Activated CD8-positive, alpha-beta T cell treated with anti-CD3 and anti-CD28 coated beads for 36 hours (primary cell): ENCODE results near the gene GRM5. TPM values are rescaled to one million over a fixed set of nuclear protein-coding genes. Genes with fewer than 3 reads are reported as not detected.
"Not testable (repeated sequence)": the region's sequence is repeated elsewhere in the genome, so short reads cannot be mapped to it uniquely, and the experiment has no call there.

Experiments used
- ATAC-seq: fragments of 200-7000 bp; cut with Tn5 transposase; one replicate; pipeline ENCODE4 v1.10.0; 2021; ENCODE audit warnings: mild to moderate bottlenecking, moderate library complexity
- CTCF ChIA-PET: fragments of 350-600 bp; sonication (Branson Sonifier 250); formaldehyde crosslinking; loops from one replicate; lab custom pipeline; 2021; ENCODE audit warnings: antibody characterized with exemption; lab: Charles Lee
- POLR2A ChIA-PET: fragments of 350-600 bp; sonication (Branson Sonifier 250); formaldehyde crosslinking; loops from one replicate; lab custom pipeline; 2021; ENCODE audit warnings: antibody characterized with exemption; lab: Charles Lee
- DNase-seq: peaks from one replicate; pipeline ENCODE4 v3.0.0-alpha.2; 2020
- H3K27ac Mint-ChIP-seq: one replicate; pipeline ENCODE4 v1.8.0; 2021; ENCODE audit warnings: mild to moderate bottlenecking, mixed read lengths
- H3K27me3 Mint-ChIP-seq: one replicate; pipeline ENCODE4 v1.8.0; 2021; ENCODE audit warnings: mixed read lengths
- H3K36me3 Mint-ChIP-seq: one replicate; pipeline ENCODE4 v1.8.0; 2021; ENCODE audit warnings: low read depth, mixed read lengths
- H3K4me1 Mint-ChIP-seq: one replicate; pipeline ENCODE4 v1.8.0; 2021; ENCODE audit warnings: low read depth, mixed read lengths
- H3K4me3 Mint-ChIP-seq: one replicate; pipeline ENCODE4 v1.8.0; 2021; ENCODE audit warnings: mild to moderate bottlenecking, moderate library complexity, mixed read lengths
- H3K9me3 Mint-ChIP-seq: one replicate; pipeline ENCODE4 v1.8.0; 2021; ENCODE audit warnings: mixed read lengths
- intact Hi-C: fragments of 100-400 bp; cut with micrococcal nuclease; formaldehyde crosslinking; loops from one replicate; pipeline ENCODE4 v1.10.0; 2022
- total RNA-seq, 2 experiments: library from RNA; stranded (reverse); gene quantifications; one replicate each; pipeline ENCODE4 v1.2.3, GENCODE V29; 2021
- TF ChIP-seq, protein P1 (sequence below): fragments of 200-600 bp; IDR thresholded peaks from one replicate; pipeline ENCODE4 v1.8.0; 2022; ENCODE audit warnings: antibody characterized with exemption, mild to moderate bottlenecking

Gene GRM5
- total RNA-seq = not detected

GRCh38 chr11:89065651-89066201 is at the start of gene GRM5:
Gene GRM5, minus strand, starts transcription at chr11:89065982. Its CDS starts 18,110 bp downstream, at chr11:89047872.
- H3K27me3 Mint-ChIP-seq = peaks cover 49% of the 10 kb centered on the region
- POLR2A ChIA-PET, intact Hi-C loops, H3K36me3 Mint-ChIP-seq, H3K4me1 Mint-ChIP-seq, H3K4me3 Mint-ChIP-seq, H3K9me3 Mint-ChIP-seq, H3K27ac Mint-ChIP-seq, CTCF ChIA-PET: not testable (repeated sequence)
- ATAC-seq (peak; percentile 30), DNase-seq (peak; percentile 2)

DNA sequence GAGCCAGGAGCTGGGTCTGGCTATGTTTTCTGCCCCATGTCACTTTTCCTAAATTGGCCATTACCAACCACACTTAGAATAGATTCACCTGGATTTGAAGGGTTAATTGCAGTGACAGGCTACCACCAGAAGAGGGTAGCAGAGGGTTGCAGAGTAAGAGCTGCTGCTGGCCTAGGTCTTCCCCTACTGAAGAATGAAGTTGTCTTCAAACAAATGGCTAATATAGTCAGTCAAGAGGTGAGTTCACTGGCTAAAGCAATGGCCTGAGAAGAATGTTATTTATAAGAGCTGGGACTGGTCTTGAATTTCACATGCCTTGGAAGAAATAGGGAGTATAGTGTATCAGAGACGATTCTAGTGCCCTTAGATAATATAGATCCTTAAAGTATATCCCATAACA is 32.2 kb upstream of the GRM5 start:
- intact Hi-C loops, H3K27me3 Mint-ChIP-seq, CTCF ChIA-PET, H3K27ac Mint-ChIP-seq, H3K4me1 Mint-ChIP-seq, H3K36me3 Mint-ChIP-seq, H3K9me3 Mint-ChIP-seq, H3K4me3 Mint-ChIP-seq, DNase-seq, POLR2A ChIA-PET: not testable (repeated sequence)
- TF ChIP-seq, protein P1, sequence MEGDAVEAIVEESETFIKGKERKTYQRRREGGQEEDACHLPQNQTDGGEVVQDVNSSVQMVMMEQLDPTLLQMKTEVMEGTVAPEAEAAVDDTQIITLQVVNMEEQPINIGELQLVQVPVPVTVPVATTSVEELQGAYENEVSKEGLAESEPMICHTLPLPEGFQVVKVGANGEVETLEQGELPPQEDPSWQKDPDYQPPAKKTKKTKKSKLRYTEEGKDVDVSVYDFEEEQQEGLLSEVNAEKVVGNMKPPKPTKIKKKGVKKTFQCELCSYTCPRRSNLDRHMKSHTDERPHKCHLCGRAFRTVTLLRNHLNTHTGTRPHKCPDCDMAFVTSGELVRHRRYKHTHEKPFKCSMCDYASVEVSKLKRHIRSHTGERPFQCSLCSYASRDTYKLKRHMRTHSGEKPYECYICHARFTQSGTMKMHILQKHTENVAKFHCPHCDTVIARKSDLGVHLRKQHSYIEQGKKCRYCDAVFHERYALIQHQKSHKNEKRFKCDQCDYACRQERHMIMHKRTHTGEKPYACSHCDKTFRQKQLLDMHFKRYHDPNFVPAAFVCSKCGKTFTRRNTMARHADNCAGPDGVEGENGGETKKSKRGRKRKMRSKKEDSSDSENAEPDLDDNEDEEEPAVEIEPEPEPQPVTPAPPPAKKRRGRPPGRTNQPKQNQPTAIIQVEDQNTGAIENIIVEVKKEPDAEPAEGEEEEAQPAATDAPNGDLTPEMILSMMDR = peak; percentile 64
- ATAC-seq = peak; percentile 69

GRCh38 chr11:89093806-89094205 is 28.0 kb upstream of the GRM5 start:
- H3K27ac Mint-ChIP-seq, H3K27me3 Mint-ChIP-seq, CTCF ChIA-PET, intact Hi-C loops, H3K36me3 Mint-ChIP-seq, ATAC-seq, H3K4me3 Mint-ChIP-seq, H3K4me1 Mint-ChIP-seq, POLR2A ChIA-PET, H3K9me3 Mint-ChIP-seq, DNase-seq: not testable (repeated sequence)

GRCh38 chr11:89084951-89085350 is 19.2 kb upstream of the GRM5 start:
- H3K4me3 Mint-ChIP-seq, CTCF ChIA-PET: not testable (repeated sequence)

DNA sequence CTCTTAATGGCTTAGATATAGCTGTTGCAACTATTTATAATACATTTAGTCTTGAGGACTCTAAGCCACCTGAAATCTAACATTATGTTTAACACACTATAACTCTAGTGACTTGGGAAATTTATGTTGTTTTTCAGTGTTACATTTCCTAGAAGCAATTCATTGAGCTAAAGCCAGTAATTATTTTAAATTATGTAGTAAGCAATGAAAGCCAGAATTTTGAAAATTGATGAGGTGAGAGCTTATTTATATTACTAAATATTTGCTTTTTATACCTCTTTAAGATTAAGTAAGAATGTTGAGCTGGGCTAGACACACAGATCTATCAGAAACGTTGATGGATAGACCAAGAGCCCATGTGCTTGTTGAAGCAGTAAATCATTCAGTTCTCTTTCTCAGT is 5.1 kb upstream of the GRM5 start:
- H3K4me1 Mint-ChIP-seq, H3K27ac Mint-ChIP-seq, ATAC-seq, H3K36me3 Mint-ChIP-seq, POLR2A ChIA-PET, intact Hi-C loops, H3K9me3 Mint-ChIP-seq, H3K4me3 Mint-ChIP-seq, CTCF ChIA-PET, DNase-seq: not testable (repeated sequence)
- peaks cover 13% of the 10 kb centered on the region for H3K27me3 Mint-ChIP-seq

More at GRCh38 chr11:89084951-89085350, 19.2 kb upstream of the GRM5 start:
- H3K27me3 Mint-ChIP-seq, ATAC-seq, H3K27ac Mint-ChIP-seq, intact Hi-C loops, POLR2A ChIA-PET, H3K9me3 Mint-ChIP-seq, DNase-seq, H3K36me3 Mint-ChIP-seq, H3K4me1 Mint-ChIP-seq: not testable (repeated sequence)

DNA sequence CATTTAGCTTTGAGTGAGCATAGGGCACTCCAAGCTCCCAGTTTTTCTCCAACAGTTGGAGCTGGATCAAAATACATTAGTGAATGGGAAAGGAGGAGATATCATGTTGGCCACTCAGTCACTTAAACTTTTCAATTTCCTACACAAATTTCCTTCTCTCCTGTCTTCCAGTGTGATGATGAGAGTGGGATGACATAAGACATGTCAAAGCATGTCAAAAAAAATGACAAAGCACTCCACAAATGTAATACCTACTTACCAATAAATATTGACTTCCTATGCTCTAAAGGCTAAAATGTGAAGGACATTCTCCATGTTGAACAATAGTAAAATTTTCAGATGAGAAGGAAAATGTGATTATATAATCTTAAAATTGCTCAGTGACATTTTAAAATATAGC is 1.5 kb upstream of the GRM5 start:
- H3K9me3 Mint-ChIP-seq = no peaks in the 10 kb centered on the region
- H3K4me3 Mint-ChIP-seq = no peak overlapping the region
- ChIA-PET CTCF (no interaction called here), POLR2A (no interaction called here)
- intact Hi-C loops = no loop called here
- no peak for DNase-seq
- peaks cover 9% of the 10 kb centered on the region for H3K4me1 Mint-ChIP-seq
- no peak overlapping the region for H3K27ac Mint-ChIP-seq
- H3K36me3 Mint-ChIP-seq = no peaks in the 10 kb centered on the region
- H3K27me3 Mint-ChIP-seq = peaks cover 42% of the 10 kb centered on the region
- TF ChIP-seq, protein P1 = no peak
- no peak for ATAC-seq

DNA sequence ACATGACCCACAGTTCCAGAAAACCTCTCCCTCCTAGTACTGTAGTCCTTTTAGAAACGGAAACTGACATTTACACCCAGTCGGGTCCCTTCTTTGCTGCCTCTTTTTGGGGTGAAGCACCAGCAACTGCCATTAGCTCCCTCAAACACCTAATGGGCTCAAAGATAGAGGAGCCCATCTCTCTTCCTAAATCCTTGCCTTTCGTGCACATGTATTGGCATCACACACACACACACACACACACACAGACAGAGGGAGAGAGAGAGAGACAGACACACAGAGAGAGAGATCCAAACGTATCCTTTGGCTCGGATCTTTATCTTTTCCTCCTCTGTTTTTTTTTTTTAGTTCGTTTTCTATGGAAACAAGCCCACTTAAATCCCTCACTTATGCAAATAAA is 716 bp downstream of the GRM5 start:
- Mint-ChIP-seq H3K4me1 (peaks cover 9% of the 10 kb centered on the region), H3K27ac (no peak overlapping the region), H3K36me3 (no peaks in the 10 kb centered on the region), H3K9me3 (no peaks in the 10 kb centered on the region), H3K27me3 (peaks cover 49% of the 10 kb centered on the region), H3K4me3 (no peak overlapping the region)
- ATAC-seq (no peak), DNase-seq (no peak)
- ChIA-PET POLR2A (no interaction called here), CTCF (no interaction called here)
- TF ChIP-seq, protein P1 = no peak
- intact Hi-C loops = no loop called here

DNA sequence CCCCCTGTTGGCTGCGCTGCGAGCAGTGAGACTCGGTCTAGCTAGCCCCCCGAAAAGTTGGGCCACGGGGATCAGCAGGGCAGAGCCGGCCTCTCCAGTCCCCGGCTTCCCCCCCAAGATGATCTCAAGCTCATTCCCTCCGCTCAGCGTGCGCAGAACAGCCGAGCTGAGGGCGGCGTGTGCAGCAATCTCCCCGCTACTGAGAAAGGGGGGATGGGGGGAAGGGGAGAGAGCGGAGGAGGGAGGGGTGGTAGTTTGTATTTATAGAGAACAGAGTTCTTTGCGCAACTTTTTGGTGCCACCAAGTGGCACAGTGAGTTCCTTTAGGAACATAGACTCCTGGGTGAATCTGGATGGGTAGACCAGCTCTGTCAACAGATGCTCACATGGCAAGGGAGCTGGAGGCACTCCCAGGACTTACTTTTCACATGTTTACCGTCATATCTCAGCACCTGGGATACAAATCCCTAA is 2.3 kb downstream of the GRM5 start:
- DNase-seq, H3K4me3 Mint-ChIP-seq, ATAC-seq, intact Hi-C loops, CTCF ChIA-PET, H3K9me3 Mint-ChIP-seq, POLR2A ChIA-PET, H3K4me1 Mint-ChIP-seq, H3K27ac Mint-ChIP-seq, H3K36me3 Mint-ChIP-seq: not testable (repeated sequence)
- peaks cover 49% of the 10 kb centered on the region for H3K27me3 Mint-ChIP-seq

- DNase-seq = peak; percentile 2
- H3K27me3 Mint-ChIP-seq = peaks cover 48% of the 10 kb centered on the region
- H3K4me3 Mint-ChIP-seq, POLR2A ChIA-PET, H3K4me1 Mint-ChIP-seq, ATAC-seq, H3K27ac Mint-ChIP-seq, H3K36me3 Mint-ChIP-seq, H3K9me3 Mint-ChIP-seq, CTCF ChIA-PET, intact Hi-C loops: not testable (repeated sequence)
These were observed 2.9 kb downstream of the GRM5 start for GRCh38 chr11:89062771-89063298.
